Right renal pelvis (tissue), 4 donors: ENCODE results near the gene FGF14. TPM values are rescaled to one million over a fixed set of nuclear protein-coding genes. Genes with fewer than 3 reads are reported as not detected.

ENCODE experiments used
- DNase-seq, 4 donors: peaks; one replicate each; pipeline ENCODE4 v3.0.0-alpha.2; 2013; ENCODE audit warnings: low read depth in 4 of 4, low spot score in 3 of 4, missing footprints in 1 of 4
- polyA plus RNA-seq, 4 donors: library from polyadenylated mRNA; unstranded; fragments of 120-200 nt; gene quantifications; one replicate each; pipeline ENCODE4 v1.2.1, GENCODE V29; 2013; ENCODE audit not compliant: insufficient read length in 4 of 4

The FGF14 gene
- polyA plus RNA-seq, 4 donors = 0.47 to 1.3 (median 1.0) TPM

DNA sequence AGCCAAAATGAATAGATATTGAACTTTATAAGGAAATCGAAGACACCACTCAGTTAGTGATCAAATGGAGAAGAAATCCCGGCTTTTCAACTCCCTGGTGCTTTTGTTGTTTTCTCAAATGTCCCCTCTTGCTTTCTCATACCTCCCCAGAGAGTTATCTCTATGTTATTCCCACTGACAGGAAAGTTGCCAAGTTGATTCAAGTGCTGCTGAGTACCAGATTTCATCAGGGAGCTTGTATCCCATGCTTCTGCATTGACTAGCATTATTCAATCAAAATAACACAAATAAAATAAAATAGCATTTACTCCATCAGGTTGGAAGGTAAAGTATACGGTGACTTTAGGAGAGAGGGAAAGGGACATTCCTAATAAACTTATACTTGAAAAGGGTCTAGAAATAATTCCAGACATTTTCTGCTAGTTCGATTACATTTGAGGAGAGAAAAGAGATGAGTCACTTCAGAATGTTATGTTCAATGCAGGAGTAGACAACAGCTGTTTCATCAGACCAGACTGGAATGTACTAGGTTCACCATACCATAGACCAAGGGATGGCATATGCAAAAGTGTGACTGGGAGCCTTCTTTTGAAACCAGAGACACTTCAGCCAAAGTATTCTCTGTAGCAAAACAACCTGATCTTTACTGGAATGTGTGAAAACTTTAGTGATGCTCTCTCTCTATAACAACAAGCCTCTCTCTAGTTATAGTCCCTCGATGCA is 397.8 kb downstream of the FGF14 start:
- DNase-seq = no peak

DNA sequence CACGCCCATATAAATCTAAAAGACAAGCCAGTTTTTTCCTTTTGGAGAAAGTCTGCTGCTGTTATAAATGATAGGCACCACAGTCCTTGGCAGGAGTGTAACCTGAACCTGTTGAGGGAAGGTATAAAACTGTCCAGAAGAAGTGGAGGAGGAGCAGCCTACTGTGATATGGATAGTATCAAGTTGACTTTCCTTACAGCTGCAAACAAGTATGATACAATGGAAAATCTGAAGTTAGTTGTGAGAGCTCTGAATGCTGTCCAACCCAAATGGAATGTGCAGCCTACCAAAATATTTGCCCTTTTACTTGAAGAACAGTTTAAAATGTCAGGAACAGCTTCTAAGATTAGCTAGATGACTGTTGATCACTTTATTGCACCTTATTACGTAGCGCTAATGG is 399.6 kb downstream of the FGF14 start:
- DNase-seq = peak in 2 of 4 donors; percentile 12 to 27

DNA sequence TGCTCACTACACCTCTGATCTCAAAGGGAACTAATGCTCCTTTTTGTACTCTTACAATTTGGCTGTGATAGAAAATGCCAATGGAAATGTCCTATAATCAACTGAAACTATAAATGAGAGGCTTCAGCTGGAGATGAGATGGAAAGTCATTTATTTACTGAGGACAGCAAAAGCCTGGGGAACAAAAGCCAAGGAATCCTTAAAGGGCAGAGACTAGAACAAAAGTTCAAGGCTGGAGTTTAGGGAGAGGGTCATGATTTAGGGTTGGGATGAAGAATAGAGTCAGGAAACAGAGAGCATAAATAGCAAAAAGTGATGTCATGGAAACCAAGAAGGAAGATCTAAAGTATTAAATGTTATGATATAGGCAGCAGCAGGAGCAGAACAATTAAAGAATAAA is 401.1 kb downstream of the FGF14 start:
- DNase-seq = no peak

DNA sequence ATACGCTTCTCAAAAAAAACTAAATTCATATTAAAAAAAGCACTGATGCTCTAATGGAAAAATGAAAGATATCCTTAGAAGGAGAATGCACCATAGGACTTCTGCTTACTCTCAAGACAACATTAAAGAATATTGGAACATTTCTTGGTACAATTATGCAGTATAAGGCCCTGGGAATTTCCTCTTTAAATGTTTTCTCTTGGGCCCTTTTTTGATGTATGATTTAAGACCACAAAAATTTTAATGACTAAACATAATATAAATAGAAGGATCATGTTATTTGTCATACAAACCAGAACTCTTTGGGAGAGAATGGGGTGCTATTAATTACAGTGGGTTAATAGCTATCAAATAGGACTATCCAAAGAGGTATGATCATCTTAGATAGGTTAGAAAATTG is 403.7 kb downstream of the FGF14 start:
- DNase-seq = no peak

DNA sequence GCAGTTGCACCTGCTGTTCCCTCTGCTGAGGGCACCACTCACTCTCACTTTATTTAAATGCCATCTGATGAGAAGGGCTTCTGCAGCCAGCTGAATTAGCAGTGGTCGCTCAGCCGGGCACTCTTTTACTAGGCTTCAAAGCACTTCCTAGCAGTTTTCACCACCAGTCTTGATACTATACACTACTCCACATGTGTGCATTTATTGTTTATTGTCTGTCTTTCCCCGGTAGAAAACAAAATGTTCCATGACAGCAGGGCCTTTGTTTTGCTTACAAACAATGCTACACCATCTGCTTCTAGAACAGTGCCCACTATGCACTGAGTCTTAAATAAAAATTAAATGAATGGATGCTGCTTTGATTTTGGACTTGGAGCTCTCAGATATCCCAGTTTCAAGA is 404.9 kb downstream of the FGF14 start:
- DNase-seq = no peak

DNA sequence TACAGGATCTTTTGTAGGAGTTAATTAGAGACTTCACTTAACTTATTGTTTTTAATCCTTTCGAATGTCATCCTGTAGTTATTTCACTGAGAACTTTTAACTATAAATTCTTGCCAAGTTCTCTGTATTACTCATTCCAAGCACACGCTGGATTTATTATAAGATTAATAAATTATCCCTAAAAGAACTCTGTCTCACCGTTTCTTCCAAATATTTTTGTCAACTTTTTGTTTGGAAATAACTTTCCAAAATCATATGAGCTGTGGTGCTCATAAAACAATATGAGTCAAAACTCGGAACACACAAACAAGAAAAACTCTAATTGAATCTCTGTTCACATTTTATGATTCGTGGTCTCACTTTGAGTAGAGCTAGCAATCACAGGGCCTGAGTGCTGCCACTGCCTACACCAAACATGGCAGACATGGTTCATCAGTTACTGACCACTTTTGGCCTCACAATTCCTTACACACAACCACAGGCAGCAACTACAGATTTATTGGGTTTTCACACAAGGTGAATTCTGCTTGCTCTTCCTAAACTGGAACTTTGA is 412.0 kb downstream of the FGF14 start:
- no peak for DNase-seq

DNA sequence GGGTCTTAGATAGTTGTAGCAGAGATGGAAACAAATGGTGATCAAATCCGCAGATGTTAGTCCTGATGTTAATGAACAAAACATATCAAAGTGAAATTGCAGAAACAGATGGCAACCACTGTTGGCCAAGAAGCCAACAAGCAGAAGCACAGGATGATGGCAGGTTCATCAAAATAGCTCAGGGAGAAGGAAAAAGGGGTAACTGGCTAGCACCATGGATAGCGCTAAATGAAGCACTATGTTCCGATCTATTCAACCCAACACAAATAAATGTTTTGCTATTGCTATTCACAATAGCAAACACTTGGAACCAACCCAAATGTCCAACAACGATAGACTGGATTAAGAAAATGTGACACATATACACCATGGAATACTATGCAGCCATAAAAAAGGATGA is 413.7 kb downstream of the FGF14 start:
- DNase-seq = no peak

DNA sequence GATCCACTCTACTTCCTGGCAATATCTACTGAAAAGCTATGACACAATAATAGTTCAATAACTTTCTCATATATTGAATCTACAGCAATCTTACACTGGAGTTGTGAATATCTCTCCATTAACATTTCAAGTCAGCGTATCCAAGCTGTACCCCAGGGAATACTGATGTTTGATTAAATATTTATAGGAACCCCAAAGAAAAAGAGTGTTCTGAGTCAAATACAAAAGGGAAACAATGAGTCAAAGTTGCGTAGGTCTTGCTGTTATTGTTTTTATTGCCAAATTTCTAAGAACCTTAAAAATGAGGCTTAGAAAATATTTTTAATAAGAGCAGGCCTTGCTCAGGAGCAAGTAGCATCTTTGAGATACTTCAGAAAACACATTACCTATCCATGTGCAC is 415.5 kb downstream of the FGF14 start:
- no peak for DNase-seq

DNA sequence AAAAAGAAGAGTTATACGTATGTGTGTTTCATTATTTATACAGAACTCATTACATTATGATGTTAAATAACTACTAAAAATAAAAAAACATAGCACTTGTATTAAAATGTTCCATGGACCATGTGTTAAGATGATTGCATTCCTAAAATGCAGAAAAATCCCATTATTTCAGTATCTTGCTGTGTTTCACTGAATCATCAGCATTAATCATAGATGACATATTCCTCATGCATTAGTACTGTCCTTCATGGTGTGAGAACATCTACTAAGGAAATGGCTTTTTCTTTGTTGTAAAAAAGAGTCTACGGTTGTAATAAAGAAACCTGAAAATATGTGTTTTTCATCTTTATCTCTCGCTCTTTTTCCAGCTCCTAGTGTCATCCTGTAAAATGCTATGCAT is 416.5 kb downstream of the FGF14 start:
- no peak for DNase-seq

DNA sequence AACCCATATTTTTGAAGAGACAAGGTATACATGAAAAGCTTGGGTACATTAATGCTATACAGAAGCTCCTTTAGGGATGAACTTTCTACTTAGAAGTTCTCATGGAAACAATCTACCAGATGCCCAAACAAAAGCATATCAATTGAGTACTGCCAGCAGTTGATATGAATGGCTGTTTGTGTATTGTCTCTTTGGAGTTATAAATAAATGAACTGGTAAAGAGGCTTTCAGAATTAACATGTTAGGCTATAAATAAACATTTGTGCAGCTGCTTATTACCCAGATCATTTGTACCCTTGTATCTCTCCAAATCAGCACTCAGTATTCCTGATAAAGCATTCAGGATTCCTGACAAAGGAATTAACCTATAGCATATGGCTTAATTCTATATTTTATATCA is 418.9 kb downstream of the FGF14 start:
- no peak for DNase-seq

DNA sequence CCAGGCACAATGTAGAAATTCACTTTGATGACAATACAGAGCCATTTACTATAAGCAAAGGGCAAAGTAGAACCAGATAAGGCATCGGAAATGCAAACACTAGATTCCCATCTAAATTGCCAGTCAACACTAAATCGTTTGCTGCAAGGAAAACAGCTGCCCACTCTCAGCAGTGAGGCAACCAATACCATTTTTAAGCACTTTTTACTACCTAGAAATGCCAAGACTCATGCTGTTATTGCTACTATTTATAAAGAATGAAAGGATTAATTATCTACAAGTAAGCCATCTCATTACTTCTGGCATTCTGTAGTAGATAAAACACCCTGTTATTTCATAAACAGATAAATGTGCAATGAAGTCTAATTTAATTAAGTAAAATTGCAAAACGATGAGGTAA is 422.0 kb downstream of the FGF14 start:
- DNase-seq = no peak

DNA sequence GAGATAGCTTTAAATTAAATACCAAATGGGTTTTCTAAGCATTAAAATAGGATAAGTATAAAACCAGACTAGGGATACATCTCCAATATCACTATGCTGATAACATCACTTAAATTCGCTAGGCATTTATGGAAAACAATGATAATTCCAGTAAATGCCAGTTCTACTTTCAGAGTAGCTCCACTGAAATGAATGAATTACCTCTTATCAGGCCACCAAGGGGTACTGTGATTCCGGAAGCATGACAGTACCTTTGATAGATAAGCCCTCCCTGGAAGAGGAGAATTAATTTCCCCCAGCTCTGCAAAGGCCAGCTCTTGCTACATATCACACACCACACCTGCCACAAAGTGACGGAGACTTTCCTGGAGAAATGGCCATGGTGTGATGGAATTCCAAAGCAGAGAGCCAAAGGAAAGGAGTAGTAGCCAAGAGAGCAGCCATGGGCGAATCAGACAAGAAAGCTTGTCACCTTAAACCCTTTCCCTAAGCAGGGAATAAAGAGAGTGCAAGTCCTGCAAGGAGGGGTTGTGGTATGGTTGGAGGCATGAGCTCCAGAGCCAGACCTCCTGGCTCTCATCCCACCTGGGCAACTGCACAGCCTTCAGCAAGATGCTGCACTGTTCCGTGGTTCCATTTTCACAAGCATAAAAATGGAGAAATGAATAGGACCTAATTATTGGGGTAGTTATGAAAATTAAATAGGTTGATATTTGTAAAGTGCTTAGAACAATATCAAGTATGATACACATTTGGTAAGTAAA is 423.1 kb downstream of the FGF14 start:
- DNase-seq = no peak

DNA sequence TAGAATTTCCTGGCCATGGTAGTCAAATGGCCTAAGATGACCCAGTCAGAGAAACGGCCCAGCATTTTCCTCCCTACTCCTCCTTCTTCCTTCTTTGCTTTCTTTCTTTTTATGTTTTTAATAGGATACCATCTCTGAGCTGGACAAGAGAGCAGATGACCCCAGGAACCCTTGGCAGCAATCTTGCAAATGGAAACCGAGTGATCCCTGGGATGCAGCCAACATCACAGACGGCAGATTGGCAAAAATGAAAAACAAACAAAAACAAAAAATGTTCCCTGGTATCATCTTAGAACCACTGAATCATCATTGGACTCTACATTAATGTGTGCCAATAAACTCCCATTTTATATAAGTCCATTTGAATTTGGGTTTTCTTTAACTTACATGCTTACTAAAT is 424.4 kb downstream of the FGF14 start:
- DNase-seq = no peak

DNA sequence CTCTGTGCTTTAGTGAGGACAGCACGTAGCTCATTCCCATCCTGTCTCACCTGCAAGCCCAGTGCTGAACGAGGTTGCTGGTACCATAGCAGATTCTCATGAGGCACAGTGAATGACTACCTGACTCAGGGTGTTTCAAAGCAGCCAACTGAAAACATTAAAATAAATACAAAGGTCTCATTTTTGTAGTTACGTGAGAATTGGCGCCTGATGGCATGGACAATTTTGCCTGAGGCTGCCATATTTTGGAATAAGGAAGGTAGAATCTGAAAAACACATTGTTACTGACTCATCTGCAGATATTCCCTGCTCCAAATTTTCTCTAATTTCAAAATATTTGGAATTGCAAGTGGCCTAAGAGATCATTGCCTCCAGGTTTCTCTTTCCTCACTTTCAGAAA is 429.7 kb downstream of the FGF14 start:
- DNase-seq = no peak

DNA sequence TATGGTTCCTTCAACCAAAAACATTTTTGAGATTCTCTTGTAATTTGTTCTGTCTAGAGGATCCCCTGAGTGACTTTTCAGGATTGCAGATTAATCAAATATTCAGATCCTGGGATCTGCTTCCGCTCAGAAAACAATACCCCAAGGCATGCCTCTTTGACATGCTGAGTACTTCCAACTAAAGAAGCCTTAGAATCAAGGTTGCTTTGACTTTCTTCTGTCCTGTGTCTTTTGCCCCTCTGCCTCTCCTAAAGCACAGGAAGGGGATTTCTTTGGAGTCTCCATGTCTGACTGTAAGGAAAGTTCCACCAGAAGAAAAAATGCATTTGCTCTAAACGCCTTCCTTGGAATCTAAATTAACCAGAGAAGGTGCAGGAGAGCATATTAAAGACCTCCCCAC is 431.5 kb downstream of the FGF14 start:
- no peak for DNase-seq

DNA sequence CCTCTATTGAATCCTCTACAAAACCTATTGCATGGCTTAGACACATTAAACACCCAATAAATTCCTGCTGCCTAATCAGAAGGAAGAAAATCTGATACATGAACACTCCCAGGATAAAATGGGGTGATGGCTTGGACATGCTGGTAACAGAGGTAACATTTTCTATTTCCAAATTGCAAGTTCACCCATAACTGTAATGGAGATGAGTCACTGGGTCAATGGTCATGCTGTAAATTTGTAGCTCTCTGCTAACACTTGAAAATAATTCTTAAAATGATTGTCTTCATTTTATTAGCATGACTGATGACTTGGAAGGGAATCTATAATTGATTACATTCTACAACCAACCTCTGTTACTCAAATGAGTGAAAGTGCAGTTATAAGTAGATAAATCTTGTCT is 434.1 kb downstream of the FGF14 start:
- DNase-seq = no peak

DNA sequence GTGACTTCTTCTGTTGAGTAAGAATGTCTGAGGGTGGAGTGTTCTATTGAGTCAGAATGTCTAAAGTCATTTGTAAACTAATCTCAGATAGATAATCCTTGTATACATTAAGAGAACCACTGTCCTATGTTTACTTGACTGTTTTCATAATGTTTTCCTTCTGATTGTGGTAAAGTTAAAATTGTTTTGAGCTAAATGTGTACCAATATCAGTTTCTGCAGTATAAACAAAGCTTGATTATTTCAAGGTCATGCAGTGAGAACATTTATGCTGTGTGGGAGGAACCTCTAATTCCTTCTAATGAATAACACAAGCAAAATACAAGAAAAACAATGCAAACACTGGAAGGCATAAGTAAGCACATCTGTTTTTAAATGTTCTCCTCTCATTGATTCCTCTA is 434.6 kb downstream of the FGF14 start:
- DNase-seq = no peak

DNA sequence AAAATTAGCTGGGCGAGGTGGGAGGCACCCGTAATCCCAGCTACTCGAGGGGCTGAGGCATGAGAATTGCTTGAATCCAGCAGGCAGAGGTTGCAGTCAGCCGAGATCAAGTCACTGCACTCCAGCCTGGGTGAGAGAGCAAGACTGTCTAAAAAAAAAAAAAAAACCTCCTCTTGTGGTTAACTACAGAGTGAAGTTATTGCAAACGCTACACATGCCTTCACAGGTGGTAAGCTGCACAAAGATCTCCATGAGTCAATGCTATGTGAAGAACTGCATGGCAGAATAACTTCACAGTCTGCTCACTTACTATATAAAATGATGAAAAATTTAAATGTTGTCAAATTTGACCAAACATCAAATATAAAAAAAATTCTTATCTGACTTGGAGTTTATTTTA is 436.8 kb downstream of the FGF14 start:
- DNase-seq = no peak

DNA sequence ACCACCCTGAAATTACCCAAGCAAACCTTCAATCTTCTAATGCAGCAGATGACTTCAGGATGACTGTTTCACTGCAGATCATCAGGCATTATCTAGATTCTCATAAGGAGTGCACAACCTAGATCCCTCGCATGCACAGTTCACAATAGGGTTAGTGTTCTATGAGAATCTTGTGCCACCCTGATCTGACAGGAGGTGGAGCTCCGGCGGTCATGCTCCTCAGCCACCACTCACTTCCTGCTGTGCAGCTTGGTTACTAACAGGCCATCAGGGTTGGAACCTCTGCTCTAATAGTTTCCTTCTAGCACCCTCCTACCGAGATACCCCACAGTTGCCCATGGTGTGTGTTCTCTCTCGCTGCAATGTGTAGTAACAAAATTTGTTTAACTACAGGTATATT is 442.8 kb downstream of the FGF14 start:
- DNase-seq = no peak

DNA sequence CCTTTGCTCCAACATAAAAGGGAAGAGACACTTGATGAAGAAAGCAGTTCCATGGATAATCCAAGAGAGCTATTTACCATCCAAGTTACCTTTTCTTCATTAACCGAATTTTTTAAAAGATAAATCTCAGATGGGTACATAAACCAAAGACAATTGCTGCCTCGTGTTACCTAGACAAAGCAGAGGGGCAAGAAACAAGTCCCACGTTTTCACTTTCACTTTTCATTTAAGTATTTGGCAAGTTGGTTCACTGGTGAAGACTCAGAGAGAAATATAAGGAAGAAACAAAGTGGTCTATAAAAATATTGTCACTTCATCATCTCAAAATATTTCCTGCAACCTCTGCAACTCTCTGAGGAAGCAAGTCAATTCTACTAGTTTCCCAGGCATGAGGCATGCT is 446.1 kb downstream of the FGF14 start:
- no peak for DNase-seq

DNA sequence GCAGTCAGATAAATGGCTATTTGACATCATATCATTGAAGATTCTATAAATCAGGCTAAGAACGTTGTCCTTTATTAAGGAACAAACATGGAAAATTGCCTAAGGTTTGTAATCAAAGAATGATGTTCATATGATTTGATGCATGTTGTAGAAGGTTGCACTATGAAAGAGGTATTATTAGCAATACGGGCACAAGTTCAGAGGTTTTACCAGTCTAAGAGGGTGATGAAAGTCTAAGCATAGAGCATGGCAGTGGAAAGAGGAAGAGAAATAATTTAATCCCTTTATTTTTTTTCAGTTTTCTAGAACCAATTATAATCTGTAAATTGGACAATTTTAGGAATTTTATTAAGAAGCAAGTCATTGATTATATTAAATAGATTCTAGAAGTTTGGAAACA is 450.7 kb downstream of the FGF14 start:
- DNase-seq = no peak

DNA sequence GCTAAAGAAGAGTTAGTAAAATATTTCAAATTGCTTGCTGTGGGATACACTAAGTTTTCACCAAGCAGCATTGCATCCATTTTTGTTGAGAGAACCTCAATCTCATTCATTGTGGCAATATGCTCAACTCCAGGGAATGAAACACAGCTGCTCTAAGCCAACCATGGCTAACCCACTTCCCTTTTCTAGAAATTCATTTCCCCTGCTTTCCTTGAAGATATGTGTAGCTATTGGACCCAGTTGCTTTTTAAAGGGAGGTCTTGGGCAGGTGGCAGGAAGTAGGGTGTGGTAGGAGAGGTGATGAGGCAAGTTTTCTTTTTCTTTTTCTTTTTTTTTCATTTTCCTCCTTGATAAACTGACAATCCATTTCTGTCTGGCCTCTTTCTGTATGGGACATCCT is 452.2 kb downstream of the FGF14 start:
- no peak for DNase-seq
